ENCODE data around the gene GALNT16.

The GALNT16 gene

DNA sequence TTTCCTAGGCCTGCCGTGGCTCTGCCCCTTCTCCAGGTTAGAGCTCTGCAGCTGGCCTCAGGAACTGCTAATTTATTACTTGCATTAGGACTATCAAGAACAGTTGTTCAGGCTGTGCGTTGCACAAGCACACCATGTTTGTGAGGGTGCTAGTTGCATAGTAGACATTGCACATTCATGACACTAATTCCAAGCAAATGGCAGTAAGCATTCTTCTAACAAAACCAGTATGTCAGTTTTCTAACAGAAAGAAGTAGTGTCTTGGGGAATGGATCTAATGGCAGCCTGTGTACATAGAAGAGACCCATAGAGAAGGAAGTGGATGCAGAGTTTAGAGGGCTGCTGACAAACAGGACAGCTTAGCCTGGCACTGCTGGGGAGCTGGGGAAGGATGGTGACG, 84.2 kb downstream of the GALNT16 start:
- DNase-seq = no peak

DNA sequence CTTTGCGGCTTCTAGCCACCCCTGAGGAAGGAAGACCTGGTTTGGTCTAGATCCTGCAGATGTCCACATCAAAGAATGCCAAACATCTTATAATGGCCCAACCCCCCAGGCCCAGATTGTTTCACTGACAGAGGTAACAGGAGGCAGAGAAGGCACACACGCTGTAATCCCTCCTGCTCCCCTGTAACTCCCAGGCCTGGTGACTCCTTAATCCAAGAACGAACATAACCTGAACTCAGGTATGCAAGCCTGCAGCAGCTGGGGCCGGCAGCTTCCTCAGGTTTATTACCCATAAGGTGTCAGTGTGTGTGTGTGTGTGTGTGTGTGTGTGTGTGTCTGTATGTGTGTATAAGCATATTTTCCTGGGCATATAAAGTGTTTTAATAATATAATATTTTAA, 85.4 kb downstream of the GALNT16 start:
- no peak for DNase-seq

- no peak for DNase-seq
These were observed 86.8 kb downstream of the GALNT16 start for GRCh38 chr14:69346710-69347109.

DNA sequence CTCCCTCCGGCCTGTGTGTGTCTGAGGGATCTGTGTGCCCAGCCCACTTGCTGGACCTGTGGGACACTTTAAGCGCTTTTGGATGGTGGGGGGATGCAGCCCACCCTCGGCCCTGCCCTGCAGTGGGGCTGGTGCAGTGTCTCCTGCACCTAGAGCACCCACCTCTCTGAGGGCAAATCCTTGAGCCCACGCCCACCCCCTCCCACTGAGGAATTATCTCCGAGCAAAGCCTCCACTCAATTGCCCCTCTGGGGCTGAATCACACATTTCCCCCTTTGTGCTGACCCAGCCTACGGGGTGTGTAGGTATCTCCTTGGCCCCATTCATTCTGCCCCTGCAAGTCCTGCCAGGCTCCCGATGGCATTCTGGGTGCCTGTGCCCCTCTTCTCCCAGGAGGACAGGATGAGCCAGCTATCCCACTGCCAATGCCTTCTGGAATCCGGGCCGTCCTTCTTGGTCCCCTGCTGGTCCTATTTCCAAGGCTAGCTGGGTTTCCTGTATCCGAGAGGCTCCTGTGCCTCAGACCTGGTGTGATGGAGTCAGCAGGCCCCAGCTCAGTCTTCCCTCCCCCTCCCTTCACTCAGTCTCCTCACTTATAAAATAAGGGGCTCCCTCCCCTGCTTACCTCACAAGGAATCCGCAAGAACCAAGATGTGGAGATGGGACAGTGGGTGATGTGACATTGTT, 89.3 kb downstream of the GALNT16 start:
- DNase-seq = no peak

DNA sequence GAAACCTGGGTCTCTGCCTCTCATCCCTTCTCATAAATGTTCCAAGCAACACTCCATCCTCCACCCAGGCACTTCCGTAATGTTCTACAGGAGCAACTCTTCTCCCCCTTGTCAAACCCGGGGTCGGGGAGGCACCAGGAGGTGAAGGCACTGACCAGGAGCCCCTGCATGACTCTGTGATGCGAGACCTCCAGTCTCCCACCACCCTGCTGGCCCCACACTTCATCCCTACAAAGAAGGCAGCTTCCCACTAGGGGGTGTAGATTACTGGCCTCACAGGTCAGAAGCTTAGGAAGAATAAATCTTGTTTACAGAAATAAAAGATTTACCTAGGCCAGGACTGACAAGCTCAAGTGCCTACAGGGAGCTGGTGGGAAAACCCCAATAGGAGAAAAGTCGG, 90.9 kb downstream of the GALNT16 start:
- no peak for DNase-seq

DNA sequence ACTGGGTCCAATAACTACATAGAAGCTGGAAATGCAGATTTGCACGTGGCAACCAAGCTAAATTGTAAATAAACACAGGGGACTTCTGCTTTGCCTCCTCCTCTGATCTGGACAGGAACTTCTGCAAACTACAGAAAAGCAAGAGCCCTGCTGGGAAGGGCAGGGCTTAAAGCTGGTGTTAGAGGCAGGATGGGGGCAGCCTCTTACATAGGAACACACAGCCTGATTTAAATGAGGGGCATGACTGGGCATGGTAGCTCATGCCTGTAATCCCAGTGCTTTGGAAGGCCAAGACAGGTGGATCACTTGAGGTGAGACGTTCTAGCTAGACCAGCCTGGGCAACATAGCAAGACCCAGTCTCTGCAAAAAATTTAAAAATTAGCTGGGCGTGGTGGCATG, 91.4 kb downstream of the GALNT16 start:
- no peak for DNase-seq

DNA sequence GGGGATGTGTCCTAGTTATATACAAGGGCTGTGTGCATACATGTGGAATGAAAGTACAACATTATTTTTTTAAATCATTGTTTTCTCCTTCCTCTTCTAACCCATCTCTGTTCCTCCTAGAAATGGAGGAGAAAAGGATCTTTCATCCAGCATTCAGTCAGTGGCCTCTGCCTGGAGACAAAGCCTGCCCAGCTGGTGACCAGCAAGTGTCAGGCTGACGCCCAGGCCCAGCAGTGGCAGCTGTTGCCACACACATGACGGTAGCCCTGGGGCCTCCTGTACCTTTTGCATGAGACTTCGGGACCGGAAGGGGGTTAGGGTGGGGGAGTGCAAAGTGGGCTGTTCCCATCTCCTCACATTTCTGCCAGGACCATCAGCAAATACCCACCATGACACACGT, 92.0 kb downstream of the GALNT16 start:
- no peak for DNase-seq

DNA sequence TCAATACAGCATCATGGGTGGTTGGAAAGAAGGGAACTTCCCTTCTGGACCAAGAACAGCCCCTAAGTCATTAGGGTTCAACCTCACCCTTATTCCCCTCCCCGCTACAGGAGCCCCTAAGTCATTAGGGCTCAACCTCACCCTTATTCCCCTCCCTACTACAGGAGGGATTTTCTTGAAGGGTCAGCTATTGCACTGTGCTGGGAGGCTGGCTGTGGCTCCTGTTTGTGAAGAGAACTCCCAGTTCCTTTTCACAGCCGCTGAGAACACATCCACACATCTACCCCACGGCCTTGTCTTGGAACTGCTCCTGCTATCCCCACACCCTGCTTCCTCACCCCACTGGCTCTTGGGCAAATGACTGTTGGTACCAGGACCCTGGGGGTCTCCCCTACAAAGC, 93.2 kb downstream of the GALNT16 start:
- no peak for DNase-seq

GRCh38 chr14:69354383-69355153, 94.6 kb downstream of the GALNT16 start:
- no peak for DNase-seq

DNA sequence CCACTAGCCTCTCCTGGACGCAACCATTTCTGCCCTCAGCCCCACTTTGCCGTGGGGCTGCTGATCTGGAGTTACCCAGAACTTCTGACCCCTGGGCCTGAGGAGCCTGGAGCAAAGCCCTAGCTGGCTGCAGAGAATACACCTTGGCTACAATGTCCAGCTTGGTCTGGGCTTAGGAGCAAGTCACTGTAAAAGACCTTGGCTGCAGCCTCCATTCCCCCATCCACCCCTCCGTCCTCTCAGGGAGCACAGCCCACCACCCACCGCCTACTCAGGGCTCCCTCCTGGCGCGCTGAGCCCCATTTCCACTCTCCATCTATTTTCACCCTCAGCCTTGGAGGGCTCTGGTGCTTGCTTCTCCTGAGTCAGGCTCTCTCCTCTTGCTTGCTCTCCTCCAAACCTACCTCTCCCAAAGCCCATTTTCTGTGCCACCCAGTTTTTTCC, 95.2 kb downstream of the GALNT16 start:
- no peak for DNase-seq

- no peak for DNase-seq
These were observed 95.8 kb downstream of the GALNT16 start for GRCh38 chr14:69355607-69356281.

DNA sequence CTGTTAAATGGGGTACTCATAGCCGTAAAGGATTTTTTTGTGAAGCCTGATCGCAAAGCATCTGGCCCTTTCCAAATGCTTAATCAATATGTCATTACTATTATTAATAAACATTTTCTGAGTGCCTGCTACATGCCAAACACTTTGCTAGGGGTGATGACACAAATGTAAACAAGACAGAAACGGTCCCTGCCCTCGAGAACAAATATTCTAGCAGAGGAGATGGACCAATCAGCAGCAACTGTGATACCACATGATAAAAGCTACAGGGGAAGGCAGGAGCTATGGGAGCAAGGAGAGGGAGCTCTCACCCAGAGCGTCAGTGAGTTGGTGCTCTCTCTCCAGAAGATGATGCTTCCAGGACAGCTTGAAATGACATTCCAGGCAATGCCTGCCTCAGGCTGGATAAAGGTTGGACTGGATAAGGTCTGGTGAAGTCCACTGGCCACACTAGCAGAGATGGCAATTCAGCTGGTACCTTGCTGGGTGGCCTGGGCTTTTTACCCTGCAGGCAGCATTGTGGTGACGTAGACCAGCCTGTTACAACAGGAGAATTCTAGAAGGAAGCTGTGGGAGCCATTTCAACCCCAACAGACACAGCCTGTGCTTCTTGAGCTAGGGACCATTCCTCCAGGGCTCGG, 97.1 kb downstream of the GALNT16 start:
- no peak for DNase-seq

- no peak for DNase-seq
These were observed 97.7 kb downstream of the GALNT16 start for GRCh38 chr14:69357544-69358200.

DNA sequence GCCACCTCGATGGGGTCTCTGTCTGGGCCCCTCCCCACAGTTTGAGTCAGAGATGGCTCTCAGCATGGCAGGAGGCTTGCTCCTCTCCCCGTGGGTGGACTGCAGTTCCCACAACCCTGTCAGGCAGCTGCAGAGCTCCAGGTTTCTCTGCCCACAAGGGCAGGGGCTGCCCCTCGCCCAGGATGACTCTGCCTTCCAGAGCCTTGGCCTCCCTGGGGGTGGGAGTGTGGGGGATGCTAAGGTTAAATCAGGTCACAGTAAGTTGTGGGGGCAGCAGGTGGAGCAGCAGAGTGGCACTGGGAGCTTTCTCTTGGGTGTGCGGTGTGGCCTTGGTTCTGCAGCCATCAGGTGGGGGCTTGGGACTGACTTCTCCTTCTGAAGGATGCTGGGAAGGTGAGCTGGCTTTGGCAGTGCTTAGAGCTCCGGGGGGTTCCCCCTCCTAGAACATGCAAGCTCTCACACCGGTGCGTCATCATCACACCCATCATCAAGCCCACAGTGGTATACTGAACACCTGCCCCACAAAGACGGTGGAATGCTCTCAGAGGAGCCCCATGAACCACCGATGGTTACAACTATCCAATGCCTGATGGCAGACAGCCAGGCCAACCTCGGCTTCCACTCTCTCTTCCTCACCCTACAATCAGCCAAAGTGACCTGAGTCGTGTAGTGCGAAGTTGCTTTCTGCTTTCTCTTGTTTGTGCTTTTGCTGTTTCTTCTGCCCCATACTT, 98.4 kb downstream of the GALNT16 start:
- DNase-seq = no peak

GRCh38 chr14:69358966-69359365, 99.0 kb downstream of the GALNT16 start:
- DNase-seq = no peak

DNA sequence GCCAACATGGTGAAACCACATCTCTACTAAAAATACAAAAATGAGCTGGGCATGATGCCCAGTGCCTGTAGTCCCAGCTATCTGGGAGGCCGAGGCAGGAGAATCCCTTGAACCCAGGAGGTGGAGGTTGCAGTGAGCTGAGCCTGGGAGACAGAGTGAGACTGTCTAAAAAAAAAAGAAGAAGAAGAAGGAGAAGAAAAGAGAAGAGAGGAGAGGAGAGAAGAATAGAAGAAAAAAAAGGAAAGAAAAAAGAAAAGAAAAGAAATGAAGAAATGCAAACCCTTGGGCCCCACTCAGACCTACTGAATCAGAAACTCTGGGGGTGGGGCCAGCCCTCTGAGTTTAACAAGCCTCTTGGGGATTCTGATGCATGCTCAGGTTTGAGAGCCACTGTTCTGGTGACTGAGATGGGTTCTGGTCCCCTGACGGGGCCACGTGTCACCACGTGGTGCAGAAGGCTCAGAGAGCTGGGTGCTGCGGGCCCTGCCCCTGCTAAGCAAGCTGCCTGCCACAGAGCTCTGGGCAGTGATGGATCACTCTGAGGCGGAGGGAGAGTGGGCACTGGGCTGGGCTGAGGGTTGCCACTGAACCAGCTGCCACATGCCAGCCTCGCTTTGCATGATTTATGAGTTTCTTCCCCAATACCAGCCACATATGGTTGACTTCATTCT, 100.6 kb downstream of the GALNT16 start:
- no peak for DNase-seq

GRCh38 chr14:69363055-69363454, 103.1 kb downstream of the GALNT16 start:
- DNase-seq = no peak

DNA sequence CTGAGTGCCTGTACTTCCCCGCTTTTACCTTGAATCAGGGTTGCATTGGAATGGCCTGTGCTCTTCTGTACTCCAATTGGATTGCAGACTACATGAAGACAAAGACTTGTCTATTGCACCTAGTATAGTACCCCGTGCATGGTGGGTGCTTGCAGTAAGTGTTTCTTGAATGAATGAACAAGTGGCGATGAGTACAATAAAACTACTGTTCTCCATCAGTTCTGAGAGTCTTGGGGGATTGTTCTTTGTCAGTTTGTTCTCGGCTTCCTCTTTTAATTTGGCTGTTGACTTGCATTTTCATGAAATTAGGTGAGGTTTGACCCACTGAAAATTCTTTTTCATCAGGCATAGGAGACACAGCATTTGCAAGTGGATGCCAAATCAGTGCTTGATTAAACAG, 104.0 kb downstream of the GALNT16 start:
- DNase-seq = no peak

GRCh38 chr14:69364378-69364777, 104.4 kb downstream of the GALNT16 start:
- no peak for DNase-seq

GRCh38 chr14:69366069-69366468, 106.1 kb downstream of the GALNT16 start:
- no peak for DNase-seq

DNA sequence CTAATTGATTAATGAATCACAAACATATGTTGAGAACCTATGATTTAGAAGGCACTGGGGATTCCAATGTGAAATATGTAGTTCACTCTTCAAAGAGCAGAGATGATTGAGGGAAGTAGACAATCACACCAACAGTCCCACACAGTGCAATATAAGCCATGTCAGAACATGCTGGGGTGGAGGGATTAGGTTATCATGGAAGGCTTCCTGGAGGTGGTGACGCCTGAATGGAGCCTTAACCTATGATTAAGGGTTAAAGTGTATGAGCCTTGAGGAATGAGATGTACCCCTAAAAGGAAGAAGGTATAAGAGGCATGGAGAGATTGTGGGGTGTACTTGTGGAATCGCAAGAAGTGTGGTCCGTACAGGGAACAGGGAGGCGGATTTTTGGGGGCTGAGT, 106.8 kb downstream of the GALNT16 start:
- DNase-seq = no peak

- DNase-seq = no peak
These were observed 108.4 kb downstream of the GALNT16 start for GRCh38 chr14:69368381-69368780.

All from NCI-H1105 (cell line).